GM06990 (cell line): ENCODE data around the gene SEC61A2.

Experiments
- DNase-seq: peaks from one replicate; pipeline ENCODE4 v3.0.0-alpha.2; 2011; ENCODE audit not compliant: insufficient read length; ENCODE audit errors: extremely low read depth
- H3K27me3 ChIP-seq: replicated peaks from 2 replicates; pipeline ENCODE4 v1.6.0; 2011; ENCODE audit warnings: low read length; ENCODE audit not compliant: control insufficient read depth, insufficient read depth
- H3K36me3 ChIP-seq: 2 replicates; pipeline ENCODE4 v1.5.1; 2011; ENCODE audit warnings: low read length; ENCODE audit not compliant: control insufficient read depth, insufficient read depth
- H3K4me3 ChIP-seq: replicated peaks from 2 replicates; pipeline ENCODE4 v1.5.1; 2011; ENCODE audit warnings: low read depth, mild to moderate bottlenecking, control low read depth, low read length
- CTCF ChIP-seq: IDR thresholded peaks from 2 replicates; pipeline ENCODE4 v1.5.1; 2011; ENCODE audit warnings: low read length, control low read depth, mild to moderate bottlenecking, inconsistent platforms; ENCODE audit not compliant: insufficient read depth, poor library complexity, severe bottlenecking

SEC61A2 gene

GRCh38 chr10:12212454-12212853, 83.0 kb downstream of the SEC61A2 start:
- H3K36me3 ChIP-seq: peaks cover 11% of the 10 kb centered on the region
- no peak for DNase-seq
- H3K4me3 ChIP-seq: no peak overlapping the region
- H3K27me3 ChIP-seq: no peaks in the 10 kb centered on the region
- no peak for TF ChIP-seq CTCF

GRCh38 chr10:12213621-12214020, 84.1 kb downstream of the SEC61A2 start:
- H3K4me3 ChIP-seq: no peak overlapping the region

GRCh38 chr10:12214093-12214492, 84.6 kb downstream of the SEC61A2 start:
- DNase-seq: no peak
- Histone ChIP-seq H3K36me3 (peaks cover 12% of the 10 kb centered on the region), H3K4me3 (no peak overlapping the region), H3K27me3 (no peaks in the 10 kb centered on the region)
- no peak for TF ChIP-seq CTCF

More at GRCh38 chr10:12213621-12214020, 84.1 kb downstream of the SEC61A2 start:
- no peaks in the 10 kb centered on the region for H3K27me3 ChIP-seq
- DNase-seq: no peak
- TF ChIP-seq CTCF: no peak
- H3K36me3 ChIP-seq: peaks cover 14% of the 10 kb centered on the region

GRCh38 chr10:12214763-12215218, 85.3 kb downstream of the SEC61A2 start:
- TF ChIP-seq CTCF: peak; percentile 67
- Histone ChIP-seq H3K27me3 (no peaks in the 10 kb centered on the region), H3K36me3 (peaks cover 9% of the 10 kb centered on the region), H3K4me3 (no peak overlapping the region)
- DNase-seq: no peak
